HG02885 (cell line): ENCODE data around the gene ABCG5.

ENCODE experiments used
- ATAC-seq: cut with Tn5 transposase; IDR thresholded peaks from one replicate; pipeline ENCODE4 v1.9.1; 2021; ENCODE audit warnings: mild to moderate bottlenecking; ENCODE audit not compliant: unreplicated experiment, poor library complexity

The ABCG5 gene

GRCh38 chr2:43812947-43813346, 25.7 kb downstream of the ABCG5 start:
- no peak for ATAC-seq

DNA sequence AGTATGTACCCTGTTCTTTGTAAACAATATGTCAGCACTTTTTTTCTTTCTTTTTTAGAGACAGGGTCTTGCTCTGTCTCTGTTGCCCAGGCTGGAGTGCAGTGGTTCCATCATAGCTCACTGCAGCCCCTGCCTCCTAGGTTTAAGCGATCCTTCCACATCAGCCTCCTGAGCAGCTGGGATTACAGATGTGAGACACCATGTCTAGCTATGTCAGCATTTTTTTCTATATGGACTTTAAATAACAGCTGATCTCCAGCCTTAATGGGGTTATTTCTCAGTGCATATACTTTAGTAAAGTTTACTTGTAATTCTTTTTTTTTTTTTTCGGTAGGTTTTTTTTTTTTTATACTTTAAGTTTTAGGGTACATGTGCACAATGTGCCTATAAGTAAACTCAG, 26.6 kb downstream of the ABCG5 start:
- ATAC-seq = no peak

GRCh38 chr2:43810888-43811287, 27.8 kb downstream of the ABCG5 start:
- no peak for ATAC-seq

DNA sequence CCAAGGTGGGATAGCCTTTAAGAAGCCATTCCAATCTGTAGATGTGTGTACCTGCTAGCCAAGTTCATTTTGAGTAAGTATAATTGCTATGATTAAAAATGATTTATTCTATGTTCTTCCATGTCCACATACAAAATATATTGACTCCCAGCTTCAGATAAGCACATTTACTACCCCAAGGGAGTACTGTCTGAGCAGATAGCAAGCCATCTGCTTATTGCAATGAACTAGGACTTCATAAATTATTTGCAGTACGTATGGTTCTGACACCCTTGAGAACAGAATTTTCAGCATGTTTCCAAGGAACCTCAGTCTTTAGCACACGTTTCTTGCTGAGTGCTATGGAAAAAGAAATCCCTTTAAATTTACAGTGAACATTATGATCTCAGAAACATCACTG, 28.2 kb downstream of the ABCG5 start:
- ATAC-seq = no peak

- no peak for ATAC-seq
Observed at GRCh38 chr2:43806719-43807031, 32.0 kb downstream of the ABCG5 start.

DNA sequence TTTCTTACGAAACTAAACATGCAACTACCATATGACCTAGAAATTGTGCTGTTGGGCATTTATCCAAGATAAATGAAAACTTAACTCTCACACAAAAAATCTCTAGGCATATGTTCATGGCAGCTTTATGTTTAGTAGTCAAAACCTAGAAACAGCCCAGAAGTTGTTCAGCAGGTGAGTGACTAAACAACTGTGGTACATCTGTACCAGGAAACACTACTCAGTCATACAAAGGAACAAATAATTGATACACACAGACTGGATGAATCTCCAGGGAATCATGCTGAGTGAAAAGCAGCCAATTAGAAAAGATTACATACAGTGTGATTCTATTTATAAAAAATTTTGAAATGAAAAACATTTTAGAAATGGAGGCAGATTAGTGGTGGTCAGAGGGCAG, 35.5 kb downstream of the ABCG5 start:
- ATAC-seq = no peak

DNA sequence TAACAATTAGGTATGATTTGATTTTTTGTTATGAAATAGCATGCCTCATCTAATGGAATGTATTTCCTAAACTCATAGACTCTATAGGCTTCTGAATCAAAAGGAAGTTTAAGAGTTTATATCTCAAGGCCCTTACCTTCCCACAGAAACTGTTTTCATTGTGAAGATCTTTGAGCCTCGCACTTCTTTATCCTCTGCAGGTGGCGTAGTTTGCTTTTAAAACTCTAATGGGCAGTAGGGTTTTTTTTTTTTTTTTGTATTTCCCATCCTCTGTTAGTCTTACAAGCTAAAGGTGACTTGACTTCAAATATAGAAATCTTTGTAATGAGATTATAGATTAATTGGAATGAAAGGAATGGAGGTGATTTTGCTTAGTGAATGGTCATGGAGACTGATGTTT, 36.5 kb downstream of the ABCG5 start:
- ATAC-seq = no peak

DNA sequence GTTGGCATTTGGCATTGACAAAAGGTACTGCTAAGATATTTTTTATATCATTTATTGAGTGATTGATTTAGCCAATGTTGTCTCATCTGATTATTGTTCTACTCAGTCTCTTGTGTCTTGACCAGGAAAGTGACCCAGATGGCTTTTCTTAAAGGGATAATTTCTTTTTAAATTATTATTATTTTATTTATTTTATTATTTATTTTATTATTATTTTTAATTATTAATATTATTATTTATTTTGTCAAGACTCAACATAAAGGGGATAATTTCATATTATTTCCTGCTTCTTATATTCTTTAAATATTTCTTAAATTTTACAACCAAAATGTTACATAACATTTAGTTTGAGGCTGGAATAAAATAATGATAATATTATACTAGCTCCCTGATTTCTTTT, 37.7 kb downstream of the ABCG5 start:
- no peak for ATAC-seq

DNA sequence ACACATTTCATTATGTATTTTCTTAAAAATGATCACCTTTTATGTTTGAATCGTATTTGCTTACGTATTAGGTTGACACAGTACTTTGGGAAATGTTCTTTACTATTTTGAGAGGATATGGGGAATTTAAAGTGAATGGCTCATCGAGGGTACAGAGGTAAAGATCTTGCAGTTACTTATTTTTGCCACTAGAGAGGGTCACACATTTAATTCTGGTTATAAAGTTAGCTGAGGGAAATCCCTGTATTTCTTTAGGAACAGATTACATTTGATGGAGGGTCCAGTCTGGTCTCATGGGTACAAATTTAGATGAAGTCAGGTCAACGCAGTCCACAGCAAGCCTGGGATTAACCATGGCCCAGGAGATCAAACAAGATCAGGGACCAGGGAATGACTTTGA, 40.3 kb downstream of the ABCG5 start:
- no peak for ATAC-seq

DNA sequence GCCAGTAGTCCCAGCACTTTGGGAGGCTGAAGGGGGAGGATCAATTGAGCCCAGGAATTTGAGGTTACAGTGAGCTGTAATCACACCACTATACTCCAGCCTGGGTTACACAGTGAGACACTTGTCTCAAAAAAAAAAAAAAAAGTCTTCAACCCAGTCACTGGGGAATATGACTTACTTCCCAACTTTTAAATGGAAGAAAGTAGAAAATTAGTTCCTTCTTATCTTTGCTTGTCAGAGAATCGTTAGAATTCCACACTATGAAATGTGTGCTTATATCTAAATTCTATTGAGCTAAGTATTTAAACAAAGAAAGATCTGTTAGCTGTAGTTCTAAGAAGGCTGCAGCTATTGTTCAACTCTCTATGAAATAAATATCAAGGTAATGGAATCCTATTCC, 42.4 kb downstream of the ABCG5 start:
- ATAC-seq = no peak

- no peak for ATAC-seq
Observed at GRCh38 chr2:43794956-43795355, 43.7 kb downstream of the ABCG5 start.

DNA sequence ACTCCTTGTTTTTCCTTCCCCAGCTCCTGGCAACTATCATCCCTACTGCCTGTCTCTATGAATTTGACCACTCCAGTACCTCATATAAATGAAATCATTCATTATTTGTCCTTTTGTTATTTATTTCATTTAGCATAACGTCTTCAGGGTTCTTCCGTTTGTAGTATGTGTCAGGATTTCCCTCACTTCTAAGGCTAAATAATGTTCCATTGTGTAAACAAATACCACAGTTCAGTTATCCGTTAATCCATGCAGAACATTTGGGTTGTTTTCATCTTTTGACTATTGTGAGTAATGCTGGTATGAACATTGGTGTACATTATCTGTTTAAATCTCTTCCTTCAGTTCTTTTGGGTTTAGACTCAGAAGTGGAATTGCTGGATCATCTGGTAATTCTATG, 46.0 kb downstream of the ABCG5 start:
- ATAC-seq = no peak

GRCh38 chr2:43791035-43791765, 47.4 kb downstream of the ABCG5 start:
- no peak for ATAC-seq

- no peak for ATAC-seq
Observed at GRCh38 chr2:43790147-43790546, 48.5 kb downstream of the ABCG5 start.

DNA sequence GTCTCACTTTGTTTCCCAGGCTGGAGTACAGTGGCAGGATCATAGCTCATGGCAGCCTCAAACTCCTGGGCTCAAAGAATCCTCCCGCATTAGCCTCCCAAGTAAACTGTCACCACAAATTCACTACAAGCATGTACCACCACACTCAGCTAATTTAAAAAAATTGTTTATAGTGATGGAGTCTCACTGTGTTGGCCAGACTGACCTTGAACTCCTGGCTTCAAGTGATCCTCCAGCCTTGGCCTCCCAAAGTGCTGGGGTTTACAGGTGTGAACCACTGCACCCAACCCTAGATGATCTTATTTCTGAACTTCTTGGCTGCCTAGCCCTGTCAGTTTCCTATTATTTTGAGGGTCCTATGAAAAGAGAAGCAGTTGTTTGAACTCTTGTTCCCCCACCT, 50.0 kb downstream of the ABCG5 start:
- ATAC-seq = no peak

DNA sequence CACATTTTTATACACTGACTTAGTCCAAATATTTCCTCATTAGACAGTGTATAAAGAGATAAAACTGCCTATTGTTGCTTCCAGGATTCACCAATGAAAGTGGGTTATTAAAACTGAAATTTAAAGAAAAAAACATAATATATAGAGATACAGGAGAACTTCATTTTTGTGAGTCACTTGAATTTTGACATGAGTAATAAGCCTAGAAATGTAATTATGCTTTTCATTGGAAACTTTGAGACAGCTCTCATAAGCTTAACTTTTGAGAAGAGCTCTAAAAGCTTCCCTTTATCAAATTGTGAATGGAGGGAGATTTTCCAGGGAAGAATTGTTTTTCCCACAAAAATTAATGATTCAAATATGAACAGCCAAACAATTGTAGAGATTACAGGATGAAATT, 50.7 kb downstream of the ABCG5 start:
- no peak for ATAC-seq

GRCh38 chr2:43778233-43778632, 60.4 kb downstream of the ABCG5 start:
- ATAC-seq = no peak

- no peak for ATAC-seq
Observed at GRCh38 chr2:43777306-43777926, 61.2 kb downstream of the ABCG5 start.

- ATAC-seq = no peak
Observed at GRCh38 chr2:43776324-43776723, 62.3 kb downstream of the ABCG5 start.

GRCh38 chr2:43774617-43775016, 64.0 kb downstream of the ABCG5 start:
- no peak for ATAC-seq

GRCh38 chr2:43773876-43774613, 64.6 kb downstream of the ABCG5 start, which contains the start of gene DYNC2LI1:
DYNC2LI1 (plus strand) TSS chr2:43774039; CDS start chr2:43774139, 100 bp downstream.
- ATAC-seq = peak; percentile 100

- no peak for ATAC-seq
Observed at GRCh38 chr2:43766006-43766405, 72.6 kb downstream of the ABCG5 start.
